ENCODE data around the gene RYR1.
"Not testable (repeated sequence)": the region's sequence is repeated elsewhere in the genome, so short reads cannot be mapped to it uniquely, and the experiment has no call there.

The RYR1 gene

DNA sequence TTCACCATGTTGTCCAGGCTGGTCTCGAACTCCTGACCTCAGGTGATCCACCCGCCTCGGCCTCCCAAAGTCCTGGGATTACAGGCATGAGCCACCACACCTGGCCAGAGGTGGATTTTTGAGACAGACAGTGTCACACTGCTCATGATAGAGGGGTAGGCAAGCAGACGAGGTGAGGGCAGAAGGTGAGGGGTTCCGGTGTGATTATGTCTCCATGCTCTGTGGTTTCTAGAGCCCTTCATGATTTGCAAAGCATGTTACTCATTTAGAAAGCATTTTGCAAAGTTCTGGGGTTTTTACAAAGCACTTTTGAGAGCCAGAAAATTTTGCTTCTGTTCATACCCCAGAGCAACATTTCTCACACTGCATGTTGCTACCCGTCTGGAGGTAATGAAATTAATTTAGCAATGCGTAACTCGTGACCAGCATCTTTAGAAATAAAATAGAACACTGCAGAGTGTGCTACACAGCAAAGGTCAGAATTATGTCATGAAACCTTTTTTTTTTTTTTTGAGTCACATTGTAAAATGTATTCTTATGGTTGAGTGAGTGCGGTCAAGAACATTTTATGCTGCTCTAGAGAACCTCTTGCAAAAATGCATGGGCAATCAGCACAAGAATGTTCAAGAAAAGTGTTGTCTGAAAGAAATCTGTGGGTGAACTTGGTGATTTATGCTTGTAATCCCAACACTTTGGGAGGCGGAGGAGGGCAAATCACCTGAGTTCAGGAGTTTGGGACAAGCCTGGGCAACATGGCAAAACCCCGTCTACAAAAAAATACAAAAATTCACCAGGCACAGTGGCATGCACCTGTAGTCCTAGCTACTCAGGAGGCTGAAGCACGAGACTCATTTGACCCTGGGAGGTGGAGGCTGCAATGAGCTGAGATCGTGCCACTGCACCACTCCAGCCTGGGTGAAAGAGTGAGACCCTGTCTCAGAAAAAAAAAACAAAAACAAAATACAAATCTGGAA is 126.2 kb downstream of the RYR1 start:
- in situ Hi-C loops (cut with HindIII; ENCODE audit: low sequenced_read_pairs) = no loop called here

DNA sequence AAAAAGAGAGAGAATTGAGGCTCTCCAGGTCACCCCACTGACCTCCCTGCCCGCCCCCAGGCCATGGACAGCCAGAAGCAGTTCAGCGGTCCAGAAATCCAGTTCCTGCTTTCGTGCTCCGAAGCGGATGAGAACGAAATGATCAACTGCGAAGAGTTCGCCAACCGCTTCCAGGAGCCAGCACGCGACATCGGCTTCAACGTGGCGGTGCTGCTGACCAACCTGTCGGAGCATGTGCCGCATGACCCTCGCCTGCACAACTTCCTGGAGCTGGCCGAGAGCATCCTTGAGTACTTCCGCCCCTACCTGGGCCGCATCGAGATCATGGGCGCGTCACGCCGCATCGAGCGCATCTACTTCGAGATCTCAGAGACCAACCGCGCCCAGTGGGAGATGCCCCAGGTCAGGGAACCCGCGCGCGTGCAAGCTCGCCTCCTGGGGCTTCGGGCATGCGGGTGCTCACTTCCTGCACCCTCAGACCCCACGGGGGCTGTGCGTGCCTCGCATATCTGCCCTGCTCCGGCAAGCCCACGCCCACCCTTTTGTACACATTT is 127.6 kb downstream of the RYR1 start:
- in situ Hi-C loops (cut with HindIII; ENCODE audit: low sequenced_read_pairs) = no loop called here

DNA sequence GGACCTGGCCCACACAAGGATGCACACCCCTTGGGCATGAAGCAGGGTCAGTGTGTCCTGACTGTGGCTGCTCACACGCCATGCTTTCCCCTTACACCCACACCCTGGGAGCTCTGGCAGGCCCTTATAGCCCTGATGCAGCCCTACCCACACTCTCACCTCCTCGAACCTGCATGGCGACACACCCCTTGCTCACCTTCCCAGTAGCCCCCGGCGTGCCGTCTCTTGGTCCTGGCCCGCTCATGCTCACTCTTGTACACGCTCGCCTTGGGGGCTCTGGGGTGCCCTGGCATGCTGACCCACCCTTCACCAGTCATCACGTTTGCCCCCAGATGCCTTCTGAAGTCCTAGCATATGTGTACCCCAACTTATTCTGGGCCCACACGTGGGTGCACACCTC is 128.2 kb downstream of the RYR1 start:
- in situ Hi-C loops (cut with HindIII; ENCODE audit: low sequenced_read_pairs) = no loop called here

DNA sequence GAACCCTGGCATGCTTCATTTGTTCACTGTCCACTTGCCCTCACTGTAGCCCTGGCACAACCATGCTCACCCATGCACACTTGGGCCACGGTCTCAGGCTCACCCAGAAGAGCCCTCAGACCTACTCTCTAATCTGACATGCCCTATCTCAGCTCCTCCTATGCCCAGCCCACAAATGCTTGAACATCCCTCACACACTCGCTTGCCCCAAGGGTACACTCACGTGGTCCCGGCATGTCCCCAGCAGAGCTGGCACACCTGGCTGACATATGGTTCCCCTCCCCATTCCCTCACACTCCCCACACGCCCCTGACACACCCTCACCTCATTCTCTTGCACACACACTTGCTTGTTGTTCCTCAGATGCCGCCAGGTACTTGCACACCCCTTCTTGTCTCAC is 128.6 kb downstream of the RYR1 start:
- in situ Hi-C loops (cut with HindIII; ENCODE audit: low sequenced_read_pairs) = no loop called here

DNA sequence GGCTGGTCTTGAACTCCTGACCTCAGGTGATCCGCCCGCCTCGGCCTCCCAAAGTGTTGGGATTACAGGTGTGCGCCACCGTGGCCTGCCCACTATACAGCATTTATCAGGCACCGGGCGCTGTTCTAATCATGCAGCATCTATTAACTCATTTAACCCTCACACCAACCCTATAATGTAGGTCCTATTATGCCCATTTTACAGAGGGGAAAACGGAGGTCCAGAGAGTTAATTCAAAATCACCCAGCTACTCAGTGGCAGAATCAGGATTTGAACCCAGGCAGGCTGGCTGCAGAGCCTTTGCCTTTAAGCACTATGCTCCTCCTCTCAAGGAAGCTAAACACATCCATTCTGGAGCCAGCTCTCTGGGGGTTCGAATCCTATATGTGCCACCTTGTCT is 130.0 kb downstream of the RYR1 start:
- in situ Hi-C loops (cut with HindIII; ENCODE audit: low sequenced_read_pairs) = no loop called here

DNA sequence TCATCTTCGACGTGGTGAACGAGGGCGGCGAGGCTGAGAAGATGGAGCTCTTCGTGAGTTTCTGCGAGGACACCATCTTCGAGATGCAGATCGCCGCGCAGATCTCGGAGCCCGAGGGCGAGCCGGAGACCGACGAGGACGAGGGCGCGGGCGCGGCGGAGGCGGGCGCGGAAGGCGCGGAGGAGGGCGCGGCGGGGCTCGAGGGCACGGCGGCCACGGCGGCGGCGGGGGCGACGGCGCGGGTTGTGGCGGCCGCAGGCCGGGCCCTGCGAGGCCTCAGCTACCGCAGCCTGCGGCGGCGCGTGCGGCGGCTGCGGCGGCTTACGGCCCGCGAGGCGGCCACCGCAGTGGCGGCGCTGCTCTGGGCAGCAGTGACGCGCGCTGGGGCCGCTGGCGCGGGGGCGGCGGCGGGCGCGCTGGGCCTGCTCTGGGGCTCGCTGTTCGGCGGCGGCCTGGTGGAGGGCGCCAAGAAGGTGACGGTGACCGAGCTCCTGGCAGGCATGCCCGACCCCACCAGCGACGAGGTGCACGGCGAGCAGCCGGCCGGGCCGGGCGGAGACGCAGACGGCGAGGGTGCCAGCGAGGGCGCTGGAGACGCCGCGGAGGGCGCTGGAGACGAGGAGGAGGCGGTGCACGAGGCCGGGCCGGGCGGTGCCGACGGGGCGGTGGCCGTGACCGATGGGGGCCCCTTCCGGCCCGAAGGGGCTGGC is 131.6 kb downstream of the RYR1 start:
- in situ Hi-C loops (cut with HindIII; ENCODE audit: low sequenced_read_pairs) = no loop called here

DNA sequence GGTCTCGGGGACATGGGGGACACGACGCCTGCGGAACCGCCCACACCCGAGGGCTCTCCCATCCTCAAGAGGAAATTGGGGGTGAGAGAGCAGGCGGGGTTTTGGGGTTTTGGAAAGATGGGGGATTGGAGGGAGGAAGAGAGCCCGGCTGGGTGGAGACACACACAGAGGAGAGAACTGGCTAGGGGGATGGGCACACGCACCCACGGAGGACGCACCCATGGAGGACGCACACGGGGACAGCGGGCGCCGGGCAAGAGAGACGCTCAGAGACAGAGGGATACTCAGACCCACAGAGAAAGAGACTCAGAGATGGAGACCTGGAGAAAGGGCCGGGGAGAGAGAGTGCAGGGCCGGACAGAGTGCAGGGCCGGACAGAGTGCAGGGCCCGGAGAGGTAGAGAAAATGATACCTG is 132.2 kb downstream of the RYR1 start:
- in situ Hi-C loops (cut with HindIII; ENCODE audit: low sequenced_read_pairs) = no loop called here

DNA sequence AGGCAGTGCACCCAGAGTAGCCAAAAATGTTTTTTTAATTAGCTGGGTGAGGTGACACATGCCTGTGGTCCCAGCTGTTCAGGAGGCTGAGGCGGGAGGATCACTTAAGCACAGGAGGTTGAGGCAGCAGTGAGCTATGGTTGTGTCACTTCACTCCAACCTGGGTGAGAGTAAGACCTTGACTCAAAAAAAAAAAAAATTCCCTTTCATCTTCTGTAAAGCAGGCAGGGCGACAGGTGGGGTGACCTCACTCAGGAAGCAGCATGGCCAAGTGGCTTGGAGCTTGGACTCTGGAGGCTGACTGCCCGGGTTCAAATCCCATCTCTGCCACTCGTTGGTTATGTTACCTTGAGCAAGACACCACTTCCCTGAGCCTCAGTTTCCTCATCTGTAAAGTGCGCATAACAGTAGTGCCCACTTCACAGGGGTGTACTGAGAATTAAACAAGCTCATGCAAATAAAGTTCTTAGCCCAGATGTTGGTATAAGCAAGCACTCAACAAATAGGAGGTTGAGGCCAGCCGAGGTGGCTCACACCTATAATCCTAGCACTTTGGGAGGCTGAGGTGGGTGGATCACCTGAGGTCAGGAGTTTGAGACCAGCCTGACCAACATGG is 136.0 kb downstream of the RYR1 start:
- in situ Hi-C loops (cut with HindIII; ENCODE audit: low sequenced_read_pairs) = no loop called here

DNA sequence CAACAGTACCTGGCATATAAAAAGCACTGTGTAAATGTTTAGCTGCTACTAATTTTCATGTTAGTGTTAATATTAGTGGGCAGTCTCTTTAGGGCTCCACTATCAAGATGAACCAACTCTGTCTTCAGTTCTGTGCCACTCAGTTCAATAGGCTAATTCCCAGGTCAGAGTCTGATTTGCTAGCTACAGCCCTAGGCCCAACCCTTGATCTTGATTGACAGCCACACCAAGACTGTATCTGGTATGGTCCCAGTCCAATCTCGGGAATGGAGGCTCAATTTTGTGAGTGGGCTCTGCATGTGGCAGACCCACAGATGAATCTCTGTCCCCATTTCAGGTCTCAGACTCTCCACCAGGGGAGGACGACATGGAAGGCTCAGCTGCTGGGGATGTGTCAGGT is 138.2 kb downstream of the RYR1 start:
- in situ Hi-C loops (cut with HindIII; ENCODE audit: low sequenced_read_pairs) = no loop called here

DNA sequence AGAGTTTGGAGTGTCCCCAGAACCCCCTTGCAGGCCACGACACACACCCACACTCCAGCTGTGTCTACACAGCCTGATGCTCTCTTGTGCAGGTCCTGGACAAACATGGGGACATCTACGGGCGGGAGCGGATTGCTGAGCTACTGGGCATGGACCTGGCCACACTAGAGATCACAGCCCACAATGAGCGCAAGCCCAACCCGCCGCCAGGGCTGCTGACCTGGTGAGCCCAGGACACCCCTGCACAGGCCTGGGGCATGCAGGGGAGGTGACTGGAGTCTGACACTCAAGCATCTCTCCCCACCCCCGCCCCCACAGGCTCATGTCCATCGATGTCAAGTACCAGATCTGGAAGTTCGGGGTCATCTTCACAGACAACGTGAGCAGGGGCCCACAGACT is 144.3 kb downstream of the RYR1 start:
- in situ Hi-C loops (cut with HindIII; ENCODE audit: low sequenced_read_pairs) = no loop called here

DNA sequence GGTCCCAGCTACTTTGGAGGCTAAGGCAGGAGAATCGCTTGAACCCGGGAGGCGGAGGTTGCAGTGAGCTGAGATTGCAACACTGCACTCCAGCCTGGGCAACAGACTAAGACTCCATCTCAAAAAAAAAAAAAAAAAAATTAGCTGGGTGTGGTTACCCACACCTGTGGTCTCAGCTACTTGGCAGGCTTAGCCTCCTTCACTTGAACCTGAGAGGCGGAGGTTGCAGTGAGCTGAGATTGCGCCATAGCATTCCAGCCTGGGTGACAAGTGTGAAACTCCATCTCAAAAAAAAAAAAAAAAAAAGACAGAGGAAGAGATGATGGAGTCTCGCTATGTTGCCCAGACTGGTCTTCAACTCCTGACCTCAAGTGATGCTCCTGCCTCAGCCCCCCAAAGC is 145.8 kb downstream of the RYR1 start:
- in situ Hi-C loops (cut with HindIII; ENCODE audit: low sequenced_read_pairs) = not testable (repeated sequence)

DNA sequence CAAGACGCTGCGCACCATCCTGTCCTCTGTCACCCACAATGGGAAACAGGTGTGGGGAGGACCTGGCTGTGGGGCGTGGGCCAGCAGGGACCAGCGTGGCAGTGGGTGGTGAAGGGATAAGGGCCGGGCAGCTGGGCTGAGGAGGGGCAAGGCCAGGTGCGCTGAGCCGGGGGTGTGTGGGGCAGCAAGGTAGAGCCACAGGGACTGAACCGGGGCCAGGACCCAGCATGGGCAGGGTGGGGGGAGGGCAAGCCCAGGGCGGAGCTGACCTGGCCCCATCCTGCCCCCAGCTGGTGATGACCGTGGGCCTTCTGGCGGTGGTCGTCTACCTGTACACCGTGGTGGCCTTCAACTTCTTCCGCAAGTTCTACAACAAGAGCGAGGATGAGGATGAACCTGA is 146.6 kb downstream of the RYR1 start:
- in situ Hi-C loops (cut with HindIII; ENCODE audit: low sequenced_read_pairs) = no loop called here

DNA sequence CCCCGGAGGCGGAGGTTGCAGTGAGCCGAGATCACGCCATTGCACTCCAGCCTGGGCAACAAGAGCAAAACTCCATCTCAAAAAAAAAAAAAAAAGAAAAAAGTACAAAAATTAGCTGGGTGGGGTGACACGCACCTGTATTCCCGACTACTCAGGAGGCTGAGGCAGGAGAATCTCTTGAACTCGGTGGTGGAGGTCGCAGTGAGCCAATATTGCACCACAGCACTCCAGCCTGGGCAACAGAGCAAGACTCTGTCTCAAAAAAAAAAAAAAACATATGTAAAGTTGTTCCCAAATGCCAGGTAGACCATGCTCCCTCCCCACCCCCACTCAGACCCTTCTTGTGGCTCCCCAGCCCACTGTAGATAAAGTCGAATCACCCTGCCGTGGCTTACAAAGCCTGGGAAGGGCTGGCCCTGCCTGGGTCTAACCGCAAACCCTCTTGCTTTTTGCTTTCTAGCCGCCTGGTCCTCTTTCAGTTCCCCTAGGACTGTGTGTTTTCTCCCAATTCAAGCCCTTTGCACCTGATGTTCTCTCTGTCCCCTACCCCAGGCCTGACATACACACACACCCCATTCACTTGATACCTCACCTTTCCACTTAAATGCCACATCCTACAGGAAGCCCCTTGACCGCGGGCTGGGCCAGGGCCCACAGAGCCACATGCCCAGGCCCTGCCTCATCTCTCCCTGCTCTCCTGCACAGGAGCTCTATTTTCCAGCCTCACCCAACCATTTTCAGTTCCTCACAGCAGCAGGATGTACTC is 149.9 kb downstream of the RYR1 start:
- in situ Hi-C loops (cut with HindIII; ENCODE audit: low sequenced_read_pairs) = no loop called here

DNA sequence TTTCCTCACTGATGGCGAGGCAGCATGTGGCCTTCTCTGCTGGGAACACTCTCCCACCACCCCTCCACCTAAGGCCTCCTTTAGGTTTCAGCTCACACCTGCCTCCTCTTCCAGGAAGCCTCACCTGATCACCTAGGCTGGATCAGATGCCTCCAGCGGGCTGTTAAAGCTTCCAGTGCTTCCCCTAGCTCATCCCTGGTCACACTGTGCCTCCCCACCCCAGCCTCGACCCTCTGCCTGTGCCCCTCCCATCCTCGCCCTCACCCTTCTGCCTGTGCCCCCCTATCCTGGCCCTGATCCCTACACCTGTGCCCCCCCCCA is 150.5 kb downstream of the RYR1 start:
- in situ Hi-C loops (cut with HindIII; ENCODE audit: low sequenced_read_pairs) = no loop called here

DNA sequence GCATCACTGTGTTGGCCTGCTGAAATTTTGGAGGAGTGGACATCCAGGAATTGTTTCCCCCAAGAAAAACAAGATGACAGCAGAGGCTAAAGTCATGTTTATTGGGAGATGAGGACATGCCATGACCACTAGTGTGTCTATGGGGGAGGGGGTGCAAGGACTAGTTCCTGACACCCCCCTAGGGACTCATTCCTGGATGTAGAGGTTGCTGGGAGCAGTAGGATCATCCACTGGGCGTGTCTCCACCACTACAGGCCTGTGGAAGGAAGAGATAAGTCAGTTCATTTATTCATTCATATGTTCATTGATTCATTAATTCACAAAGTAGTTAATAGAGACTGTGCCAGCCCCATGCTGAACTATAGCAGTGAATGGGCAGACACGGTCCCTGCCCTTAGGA is 154.1 kb downstream of the RYR1 start:
- in situ Hi-C loops (cut with HindIII; ENCODE audit: low sequenced_read_pairs) = no loop called here

DNA sequence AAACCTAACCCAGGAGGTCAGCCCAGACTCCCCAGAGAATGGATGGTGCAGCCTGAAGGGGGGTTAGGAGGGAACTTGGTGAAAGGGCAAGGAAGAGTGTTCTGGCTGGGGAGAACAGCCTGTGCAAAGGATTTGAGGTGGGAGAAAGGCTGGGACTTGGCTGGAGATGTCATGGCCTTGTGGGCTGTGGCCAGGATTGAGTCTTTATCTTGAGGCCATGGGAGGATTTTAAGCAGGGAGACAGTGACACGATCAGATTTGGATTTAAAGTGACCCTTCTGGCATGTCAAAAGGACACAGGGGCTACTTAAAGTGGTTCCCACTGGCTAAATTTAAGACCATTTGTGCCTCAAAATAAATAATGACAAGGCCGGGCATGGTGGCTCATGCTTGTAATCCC is 154.6 kb downstream of the RYR1 start:
- in situ Hi-C loops (cut with HindIII; ENCODE audit: low sequenced_read_pairs) = no loop called here

DNA sequence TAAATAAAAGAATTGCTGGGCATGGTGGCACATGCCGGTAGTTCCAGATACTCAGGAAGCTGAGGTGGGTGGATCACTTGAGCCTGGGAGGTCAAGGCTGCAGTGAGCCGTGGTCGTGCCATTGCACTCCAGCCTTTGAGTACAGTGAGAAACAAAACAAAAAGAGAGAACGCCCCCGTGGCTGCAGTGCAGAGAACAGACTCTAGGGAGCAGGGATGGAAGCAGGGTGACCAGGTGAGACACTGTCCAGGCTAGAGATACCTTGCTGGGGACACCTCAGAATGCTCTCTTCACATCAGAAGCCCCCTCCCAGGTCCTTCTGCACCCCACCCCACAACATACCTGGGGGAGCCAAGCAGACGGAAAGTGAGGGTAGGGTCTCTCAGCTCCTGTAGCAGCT is 159.4 kb downstream of the RYR1 start:
- in situ Hi-C loops (cut with HindIII; ENCODE audit: low sequenced_read_pairs) = no loop called here

DNA sequence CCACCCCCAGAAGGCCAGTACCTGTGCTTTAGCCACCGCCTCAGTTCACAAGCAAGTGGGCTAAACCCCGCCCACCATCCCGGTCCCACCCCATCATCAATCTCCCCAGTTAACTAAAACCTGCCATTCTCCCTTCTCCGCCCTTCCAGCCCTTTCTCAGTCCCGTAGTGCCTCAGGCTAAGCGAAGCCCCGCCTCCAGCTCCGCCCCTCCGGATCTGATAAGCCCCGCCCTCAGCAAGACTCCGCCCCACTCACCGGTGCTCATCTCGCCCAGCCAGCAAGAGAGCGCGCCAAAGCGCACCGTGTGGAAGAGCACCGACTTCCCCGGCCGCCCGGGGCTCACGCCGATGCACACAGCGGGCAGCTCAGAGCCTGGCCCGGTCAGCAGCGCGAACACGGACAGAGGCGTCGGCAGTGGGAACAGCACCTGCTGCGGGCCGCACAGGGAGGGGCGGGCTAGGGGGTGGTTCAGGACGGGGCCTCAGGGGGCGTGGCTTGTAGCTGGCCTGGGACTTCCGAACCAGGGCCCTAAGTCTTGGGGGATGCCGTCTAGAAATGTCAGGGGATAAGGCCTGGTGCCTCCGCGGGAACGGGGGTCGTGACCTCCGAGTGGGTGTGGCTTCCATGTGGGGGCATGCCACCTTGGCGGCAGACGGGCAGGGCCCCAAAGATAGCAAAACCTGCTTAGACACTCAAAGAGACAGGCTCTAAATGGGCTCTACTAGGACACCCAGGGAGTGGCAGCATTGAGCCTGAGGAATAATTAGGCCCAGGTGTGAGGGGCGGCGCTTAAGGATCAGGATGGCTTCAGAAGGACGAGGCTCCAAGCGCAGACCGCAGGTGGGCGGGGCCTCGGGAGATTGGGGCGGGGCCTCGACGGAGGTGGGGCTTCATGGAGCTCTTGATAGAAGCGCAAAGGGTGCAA is 162.8 kb downstream of the RYR1 start:
- in situ Hi-C loops (cut with HindIII; ENCODE audit: low sequenced_read_pairs) = no loop called here

DNA sequence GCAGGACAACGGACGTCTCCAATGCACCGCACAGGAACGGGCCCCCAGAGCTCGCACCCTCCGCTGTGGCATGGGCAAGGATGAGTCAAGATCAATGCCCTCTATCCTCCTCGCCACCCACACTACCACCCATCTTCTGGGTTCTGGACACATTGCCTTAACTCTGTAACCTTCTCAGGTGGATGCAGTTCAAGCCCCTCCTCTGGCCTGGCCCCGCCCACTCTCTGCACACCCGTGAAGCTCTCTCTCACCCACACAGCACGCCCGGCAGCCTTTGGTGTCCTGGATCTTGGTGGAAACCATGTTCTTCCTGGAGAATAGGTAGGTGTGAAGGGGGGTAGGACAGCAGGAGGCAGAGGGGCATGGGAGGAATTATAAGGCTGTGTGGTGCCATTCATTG is 163.6 kb downstream of the RYR1 start:
- in situ Hi-C loops (cut with HindIII; ENCODE audit: low sequenced_read_pairs) = no loop called here

DNA sequence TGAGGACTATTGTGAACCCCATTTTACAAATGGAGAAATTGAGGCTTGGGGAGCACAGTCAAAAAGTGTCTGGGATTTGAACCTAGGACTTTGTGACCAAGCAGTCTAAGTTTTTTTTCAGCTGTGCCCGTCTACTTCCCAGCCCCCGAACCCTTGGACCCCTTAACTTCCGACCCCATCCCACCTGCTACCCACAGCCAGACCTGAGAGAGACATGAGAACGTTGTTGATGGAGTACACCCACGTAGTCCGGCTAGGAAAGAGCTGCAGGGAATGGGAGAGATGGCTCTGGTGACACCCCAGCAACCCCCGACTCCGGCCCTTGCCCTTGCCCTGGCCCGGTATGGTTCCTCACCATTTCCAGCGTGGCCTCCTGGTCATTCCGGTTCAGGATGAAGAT is 166.2 kb downstream of the RYR1 start:
- in situ Hi-C loops (cut with HindIII; ENCODE audit: low sequenced_read_pairs) = no loop called here
